Kidney epithelial cell (primary cell): Measurements from ENCODE around the gene TRIM37. TPM values are rescaled to one million over a fixed set of nuclear protein-coding genes. Genes with fewer than 3 reads are reported as not detected.

Experiments used
- DNase-seq: peaks from one replicate; pipeline ENCODE4 v3.0.0-alpha.2; 2010; ENCODE audit warnings: low read depth
- H3K27me3 ChIP-seq: 2 replicates; pipeline ENCODE4 v1.6.0; 2011; ENCODE audit warnings: low read length; ENCODE audit not compliant: control insufficient read depth, insufficient read depth
- H3K36me3 ChIP-seq: 2 replicates; pipeline ENCODE4 v1.5.1; 2011; ENCODE audit warnings: low read length; ENCODE audit not compliant: control insufficient read depth, insufficient read depth
- H3K4me3 ChIP-seq: 2 replicates; pipeline ENCODE4 v1.5.1; 2011; ENCODE audit warnings: low read depth, mild to moderate bottlenecking, control low read depth, low read length
- total RNA-seq: library from RNA; depleted of rRNA; stranded (reverse); fragments of >200 nt; gene quantifications from 2 replicates; pipeline ENCODE4 v1.2.3, GENCODE V29; 2015
- TF ChIP-seq, protein P1 (sequence below): IDR thresholded peaks from 2 replicates; pipeline ENCODE4 v1.5.1; 2011; ENCODE audit warnings: mild to moderate bottlenecking, moderate library complexity, low read length, control low read depth, inconsistent platforms; ENCODE audit not compliant: insufficient read depth, poor library complexity, severe bottlenecking

Gene TRIM37
- total RNA-seq, 1 donor from 2014 or later = 30.2 TPM

DNA sequence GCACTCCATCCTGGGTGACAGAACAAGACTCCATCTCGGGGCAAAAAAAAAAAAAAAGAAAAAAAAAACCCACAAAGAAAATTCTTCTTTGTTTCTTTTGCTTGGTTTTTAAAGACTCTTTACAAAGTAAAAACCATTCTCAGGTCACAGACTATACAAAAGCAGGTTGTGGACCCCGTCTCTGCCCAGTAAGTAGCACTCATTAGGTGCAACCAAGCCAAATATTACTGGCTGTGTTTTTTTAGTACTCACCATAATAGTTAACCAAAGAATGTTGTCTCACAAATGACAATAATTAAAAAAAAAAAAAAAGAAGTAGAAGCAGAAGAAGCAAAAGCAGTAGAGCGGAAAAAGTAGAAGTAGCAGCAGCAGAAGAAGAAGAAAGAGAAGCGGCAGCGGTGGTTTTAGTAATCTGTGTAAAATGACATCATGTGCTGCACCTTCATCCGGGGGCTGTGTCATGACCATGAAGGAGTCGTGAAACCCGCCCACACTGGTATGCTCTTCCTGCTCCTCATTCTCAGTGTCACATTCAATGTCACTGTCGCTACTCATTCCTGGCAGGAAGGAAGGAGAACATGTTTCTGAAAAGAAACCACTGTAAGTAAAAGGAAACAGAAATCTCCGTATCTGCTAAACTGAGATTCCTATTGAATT lies 105.4 kb downstream of the TRIM37 start:
- H3K36me3 ChIP-seq = no peaks in the 10 kb centered on the region
- peak; percentile 54 for DNase-seq

GRCh38 chr17:59000022-59000421 lies 106.7 kb downstream of the TRIM37 start:
- DNase-seq = no peak
- H3K36me3 ChIP-seq = no peaks in the 10 kb centered on the region
- no peak overlapping the region for H3K4me3 ChIP-seq
- TF ChIP-seq, protein P1, sequence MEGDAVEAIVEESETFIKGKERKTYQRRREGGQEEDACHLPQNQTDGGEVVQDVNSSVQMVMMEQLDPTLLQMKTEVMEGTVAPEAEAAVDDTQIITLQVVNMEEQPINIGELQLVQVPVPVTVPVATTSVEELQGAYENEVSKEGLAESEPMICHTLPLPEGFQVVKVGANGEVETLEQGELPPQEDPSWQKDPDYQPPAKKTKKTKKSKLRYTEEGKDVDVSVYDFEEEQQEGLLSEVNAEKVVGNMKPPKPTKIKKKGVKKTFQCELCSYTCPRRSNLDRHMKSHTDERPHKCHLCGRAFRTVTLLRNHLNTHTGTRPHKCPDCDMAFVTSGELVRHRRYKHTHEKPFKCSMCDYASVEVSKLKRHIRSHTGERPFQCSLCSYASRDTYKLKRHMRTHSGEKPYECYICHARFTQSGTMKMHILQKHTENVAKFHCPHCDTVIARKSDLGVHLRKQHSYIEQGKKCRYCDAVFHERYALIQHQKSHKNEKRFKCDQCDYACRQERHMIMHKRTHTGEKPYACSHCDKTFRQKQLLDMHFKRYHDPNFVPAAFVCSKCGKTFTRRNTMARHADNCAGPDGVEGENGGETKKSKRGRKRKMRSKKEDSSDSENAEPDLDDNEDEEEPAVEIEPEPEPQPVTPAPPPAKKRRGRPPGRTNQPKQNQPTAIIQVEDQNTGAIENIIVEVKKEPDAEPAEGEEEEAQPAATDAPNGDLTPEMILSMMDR = no peak
- no peaks in the 10 kb centered on the region for H3K27me3 ChIP-seq

More for the DNA sequence above, 105.4 kb downstream of the TRIM37 start:
- TF ChIP-seq, protein P1 = no peak
- Histone ChIP-seq H3K27me3 (no peaks in the 10 kb centered on the region), H3K4me3 (no peak overlapping the region)

- Histone ChIP-seq H3K27me3 (no peaks in the 10 kb centered on the region), H3K4me3 (no peak overlapping the region), H3K36me3 (no peaks in the 10 kb centered on the region)
- TF ChIP-seq, protein P1 = no peak
- no peak for DNase-seq
Observed at GRCh38 chr17:58999500-58999899, 107.2 kb downstream of the TRIM37 start.

DNA sequence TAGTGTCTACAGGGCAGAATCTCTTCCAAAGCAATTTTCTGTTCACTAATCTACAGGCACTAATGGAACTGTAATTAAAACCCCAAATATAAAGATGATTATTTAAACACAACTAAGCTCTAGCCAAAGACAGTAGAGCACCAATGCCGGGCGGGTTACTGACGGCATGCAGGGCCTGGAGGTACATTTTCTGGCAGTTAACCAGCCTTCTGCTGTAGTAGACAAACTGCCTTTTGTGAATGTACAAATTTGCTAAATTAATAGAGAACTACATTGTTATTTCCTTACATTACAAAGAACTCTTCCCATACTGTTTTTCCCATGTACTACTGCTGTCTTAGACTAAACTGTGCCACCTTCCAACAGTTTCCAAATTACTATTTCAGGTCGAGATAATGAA lies 107.8 kb downstream of the TRIM37 start:
- H3K4me3 ChIP-seq = no peak overlapping the region
- H3K36me3 ChIP-seq = no peaks in the 10 kb centered on the region
- TF ChIP-seq, protein P1 = no peak
- H3K27me3 ChIP-seq = no peaks in the 10 kb centered on the region
- DNase-seq = no peak

DNA sequence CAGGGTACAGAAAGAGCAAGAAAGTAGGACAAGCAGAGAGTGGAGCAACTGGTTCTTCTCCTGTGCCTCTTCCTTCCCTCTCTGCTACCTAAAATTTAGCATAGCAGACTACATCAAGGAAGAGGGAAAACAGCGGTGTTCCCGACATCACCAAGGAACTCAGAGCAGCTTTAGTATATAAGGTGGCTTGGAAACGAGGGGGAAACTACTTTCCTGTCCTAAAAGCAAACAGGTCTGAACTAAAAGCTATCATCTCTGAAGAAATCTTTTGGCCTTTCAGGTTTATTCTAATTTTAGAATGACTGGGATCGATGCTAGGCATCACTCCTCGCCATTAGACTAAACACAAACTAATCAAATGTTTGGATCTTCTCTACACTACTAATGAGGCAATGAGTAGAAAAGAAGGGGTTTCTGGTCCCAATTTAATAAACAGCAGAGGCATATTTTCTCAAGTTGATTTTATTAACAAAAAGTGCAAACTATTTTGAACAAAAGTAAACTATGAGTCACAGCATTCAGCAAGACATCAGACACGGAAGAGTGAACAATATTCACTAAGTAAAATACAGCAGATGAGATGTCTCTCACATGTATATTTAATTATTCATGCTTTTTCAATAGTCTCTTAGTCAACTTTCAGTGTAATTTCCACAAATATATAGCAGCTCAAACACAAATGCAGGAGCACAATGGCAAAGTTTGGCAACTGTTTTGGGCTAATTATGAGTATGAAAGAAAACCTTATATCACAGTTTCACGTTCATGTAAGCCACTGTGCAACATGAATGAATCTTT lies 108.7 kb downstream of the TRIM37 start:
- DNase-seq = no peak
- Histone ChIP-seq H3K4me3 (no peak overlapping the region), H3K36me3 (no peaks in the 10 kb centered on the region), H3K27me3 (no peaks in the 10 kb centered on the region)
- TF ChIP-seq, protein P1 = no peak
